GM19372 (cell line): Measurements from ENCODE around the gene YIPF1.
"Not testable (repeated sequence)": the region's sequence is repeated elsewhere in the genome, so short reads cannot be mapped to it uniquely, and the experiment has no call there.

Experiments
- ATAC-seq: cut with Tn5 transposase; IDR thresholded peaks from one replicate; pipeline ENCODE4 v1.9.1; 2021; ENCODE audit warnings: mild to moderate bottlenecking, low read depth, moderate library complexity; ENCODE audit not compliant: unreplicated experiment

YIPF1 gene

DNA sequence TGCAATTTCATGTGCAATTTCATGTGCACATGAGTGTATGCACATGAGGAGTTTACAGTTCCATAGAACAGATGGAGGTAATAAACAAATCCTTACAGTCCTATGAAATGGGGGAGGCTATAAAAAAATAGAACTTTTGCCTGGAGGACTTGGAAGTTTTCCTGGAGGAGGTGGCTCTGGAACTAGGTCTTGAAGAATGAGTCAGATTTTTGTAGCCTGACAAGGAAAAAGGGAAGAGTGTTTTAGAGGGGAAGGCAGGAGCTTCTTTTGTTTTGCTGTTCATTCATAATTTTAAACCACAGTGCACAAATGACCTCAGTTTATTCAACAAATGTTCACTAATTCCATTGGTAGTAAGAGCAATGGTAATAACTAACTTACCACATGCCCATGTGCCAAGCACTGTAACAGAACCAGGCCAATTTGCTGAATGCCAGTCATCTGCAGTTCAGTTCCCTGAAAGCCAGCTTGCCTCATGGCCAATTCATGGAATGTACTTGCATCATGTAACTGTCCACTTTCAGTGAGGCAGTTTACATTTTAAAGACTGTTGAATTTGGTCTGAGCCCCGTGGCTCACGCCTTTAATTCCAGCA, 7.1 kb upstream of the YIPF1 start:
- ATAC-seq, result no peak

DNA sequence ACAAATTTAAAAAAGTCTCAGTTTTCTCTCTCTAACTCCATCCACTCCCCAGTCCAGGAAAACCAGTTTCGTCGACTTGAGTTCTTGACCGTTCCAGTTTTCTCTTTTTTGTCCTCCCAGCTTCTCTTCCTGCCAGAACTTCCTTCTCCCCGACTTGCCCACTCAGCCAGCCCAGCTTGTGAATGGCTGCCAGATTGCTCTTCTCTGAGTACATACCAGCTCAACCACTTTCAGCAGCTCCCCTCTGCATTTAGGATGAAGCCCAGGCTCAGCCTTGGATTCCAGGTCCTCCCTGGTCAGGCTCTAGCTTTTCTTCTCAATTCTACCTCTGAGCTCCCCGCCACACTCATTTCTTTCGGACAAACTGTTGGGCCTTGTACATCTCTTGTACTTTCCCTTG, 5.8 kb upstream of the YIPF1 start:
- ATAC-seq, result no peak

GRCh38 chr1:53894644-53895043, 5.0 kb upstream of the YIPF1 start:
- no peak for ATAC-seq

DNA sequence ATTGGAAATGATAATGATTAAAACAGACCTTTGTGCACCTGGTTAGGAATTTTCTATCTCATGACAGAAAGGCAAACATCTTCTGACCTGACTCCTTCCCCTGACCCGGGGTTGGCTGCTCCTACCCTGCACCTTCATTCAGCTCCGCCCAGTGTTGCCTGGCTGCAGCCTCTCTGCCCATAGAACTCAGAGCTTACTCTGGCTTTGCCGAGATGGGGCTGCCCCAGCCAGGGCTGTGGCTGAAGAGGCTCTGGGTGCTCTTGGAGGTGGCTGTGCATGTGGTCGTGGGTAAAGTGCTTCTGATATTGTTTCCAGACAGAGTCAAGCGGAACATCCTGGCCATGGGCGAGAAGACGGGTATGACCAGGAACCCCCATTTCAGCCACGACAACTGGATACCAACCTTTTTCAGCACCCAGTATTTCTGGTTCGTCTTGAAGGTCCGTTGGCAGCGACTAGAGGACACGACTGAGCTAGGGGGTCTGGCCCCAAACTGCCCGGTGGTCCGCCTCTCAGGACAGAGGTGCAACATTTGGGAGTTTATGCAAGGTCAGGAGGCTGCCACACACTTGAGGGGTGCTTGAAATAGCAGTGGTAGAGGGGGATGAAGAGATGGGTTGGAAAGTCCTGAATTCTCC, 4.5 kb upstream of the YIPF1 start, which contains the start of gene DIO1:
DIO1 (plus strand) TSS at position 189 of the 638 bp plus-strand sequence; CDS start at position 213, 24 bp downstream.
- no peak for ATAC-seq

DNA sequence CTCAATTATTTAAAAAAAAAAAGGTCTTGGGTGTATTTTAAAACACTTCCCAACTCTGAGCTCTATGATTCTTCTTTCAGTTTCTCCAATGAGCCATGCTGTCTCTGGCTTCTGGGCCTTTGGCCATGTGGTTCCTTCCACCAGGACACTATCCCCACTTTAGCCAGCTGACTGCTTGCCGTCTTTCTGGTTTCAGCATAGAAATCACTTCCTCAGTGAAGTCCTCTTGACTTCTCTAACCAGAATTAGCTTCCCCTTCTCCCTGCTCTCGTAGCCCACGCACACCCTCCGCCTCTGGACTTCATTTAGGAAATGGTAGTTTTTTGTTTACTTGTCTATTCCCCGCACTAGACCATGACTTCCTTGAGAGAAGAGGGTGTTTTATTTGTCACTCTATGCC, 3.3 kb upstream of the YIPF1 start:
- ATAC-seq, result no peak

GRCh38 chr1:53891678-53892077, 2.1 kb upstream of the YIPF1 start:
- ATAC-seq, result no peak

- no peak for ATAC-seq
Observed at GRCh38 chr1:53891018-53891417, 1.4 kb upstream of the YIPF1 start.

DNA sequence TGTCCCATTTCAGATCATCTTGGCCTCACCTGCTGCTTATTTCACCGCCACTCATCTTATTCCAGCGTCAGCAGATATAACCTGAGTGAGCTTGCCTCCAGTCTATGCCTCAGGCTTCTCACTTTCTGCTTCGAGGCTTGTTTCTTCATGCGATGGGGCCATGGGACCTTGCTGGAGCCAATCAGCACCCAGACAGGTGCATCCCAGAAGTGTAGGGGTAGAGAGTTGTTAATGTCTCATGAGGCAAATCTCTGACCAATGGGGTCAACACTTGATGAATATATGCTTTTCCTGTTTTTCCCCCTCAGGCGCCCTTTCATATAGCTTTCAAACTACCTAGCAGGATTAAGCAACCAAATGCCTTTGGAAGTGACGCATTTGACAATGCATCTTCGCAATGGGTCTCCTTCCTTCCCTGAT, 935 bp upstream of the YIPF1 start:
- ATAC-seq, result no peak

DNA sequence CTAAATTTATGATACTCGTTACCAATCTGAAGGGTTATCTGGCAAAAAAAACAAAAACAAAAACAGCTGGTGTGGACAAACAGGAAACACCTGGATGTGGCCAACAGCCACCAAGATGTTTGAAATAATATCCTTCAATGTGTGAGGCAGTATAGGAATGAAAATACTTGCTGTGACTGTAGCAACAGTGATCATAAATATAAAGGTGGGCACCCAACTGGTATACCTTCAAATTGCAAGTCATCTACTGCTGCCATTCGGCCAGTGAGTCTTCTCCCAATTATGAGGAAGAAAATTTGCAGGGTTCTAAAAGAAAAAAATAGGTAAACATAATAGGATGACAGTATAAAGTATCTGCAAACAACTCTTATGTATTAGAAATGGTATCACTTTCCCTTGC, 916 bp downstream of the YIPF1 start:
- ATAC-seq, result no peak

DNA sequence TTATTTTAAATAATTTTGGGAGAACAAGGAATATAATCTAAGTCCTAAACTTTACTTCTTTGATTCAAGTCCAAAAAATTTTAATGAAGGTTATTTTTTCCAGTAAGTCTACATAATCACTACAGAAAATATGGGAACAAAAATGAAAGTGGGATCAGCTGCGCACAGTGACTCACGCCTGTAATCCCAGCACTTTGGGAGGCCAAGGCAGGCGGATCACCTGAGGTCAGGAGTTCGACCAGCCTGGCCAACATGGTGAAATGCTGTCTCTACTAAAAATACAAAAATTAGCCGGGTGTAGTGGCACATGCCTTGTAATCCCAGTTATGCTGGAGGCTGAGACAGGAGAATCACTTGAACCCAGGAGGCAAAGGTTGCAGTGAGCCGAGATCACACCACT, 6.0 kb downstream of the YIPF1 start:
- not testable (repeated sequence) for ATAC-seq

DNA sequence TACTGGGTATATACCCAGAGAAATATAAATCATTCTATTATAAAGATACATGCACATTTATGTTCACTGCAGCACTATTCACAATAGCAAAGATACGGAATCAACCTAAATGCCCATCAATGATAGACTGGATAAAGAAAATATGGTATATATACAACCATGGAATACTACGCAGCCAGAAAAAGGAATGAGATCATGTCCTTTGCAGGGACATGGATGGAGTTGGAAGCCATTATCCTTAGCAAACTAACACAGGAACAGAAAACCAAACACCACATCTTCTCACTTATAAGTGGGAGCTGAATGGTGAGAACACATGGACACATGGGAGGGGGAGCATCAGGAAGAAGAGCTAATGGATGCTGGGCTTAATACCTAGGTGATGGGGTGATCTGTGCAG, 7.7 kb downstream of the YIPF1 start:
- ATAC-seq, result not testable (repeated sequence)

- no peak for ATAC-seq
Observed at GRCh38 chr1:53878492-53879105, 11.0 kb downstream of the YIPF1 start.

- not testable (repeated sequence) for ATAC-seq
Observed at GRCh38 chr1:53875150-53875549, 14.4 kb downstream of the YIPF1 start.

GRCh38 chr1:53871773-53872484, 17.7 kb downstream of the YIPF1 start:
- ATAC-seq, result no peak

GRCh38 chr1:53871221-53871620, 18.4 kb downstream of the YIPF1 start:
- no peak for ATAC-seq

- ATAC-seq, result no peak
Observed at GRCh38 chr1:53869454-53870117, 20.0 kb downstream of the YIPF1 start.

DNA sequence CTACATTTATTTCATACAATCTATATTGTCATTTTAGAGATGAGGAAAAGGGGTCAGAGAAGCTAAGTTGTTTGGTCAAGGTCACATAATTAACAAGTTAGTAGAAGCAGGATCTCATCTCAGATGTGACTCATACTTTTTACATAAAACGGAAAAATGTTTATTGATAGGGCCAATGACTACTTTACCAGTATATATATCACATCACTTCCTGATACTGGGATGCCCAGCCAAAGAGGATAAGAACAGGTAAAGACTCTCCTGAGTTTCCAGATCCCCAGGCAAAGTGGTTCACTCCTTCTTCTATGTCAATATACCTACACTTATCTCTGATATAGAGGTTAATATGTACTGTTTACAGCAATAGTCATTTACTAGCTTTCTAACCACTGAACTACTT, 21.0 kb downstream of the YIPF1 start:
- ATAC-seq, result no peak

DNA sequence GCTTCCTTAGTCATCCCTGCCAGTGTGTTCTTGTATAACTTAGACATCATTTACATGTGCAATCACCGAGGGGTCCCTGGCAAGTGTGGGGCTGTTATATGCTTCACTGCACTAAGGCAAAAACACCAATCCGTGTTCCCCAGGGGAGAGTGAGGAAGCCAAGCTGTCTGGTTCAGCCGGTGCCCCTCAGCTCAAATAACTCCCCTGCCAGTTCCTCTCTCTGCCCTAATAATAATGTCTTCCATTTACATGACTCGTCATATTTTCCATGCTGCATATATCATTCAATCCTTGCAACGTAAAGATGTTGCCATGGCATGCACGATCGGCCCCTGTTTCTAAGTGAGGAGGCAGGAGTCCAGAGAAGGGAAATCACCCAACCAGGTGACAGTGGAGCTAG, 27.1 kb downstream of the YIPF1 start:
- ATAC-seq, result no peak

- no peak for ATAC-seq
Observed at GRCh38 chr1:53860967-53861411, 28.6 kb downstream of the YIPF1 start.

- no peak for ATAC-seq
Observed at GRCh38 chr1:53851571-53852285, 37.9 kb downstream of the YIPF1 start.
